H1 (cell line): ENCODE results near the gene SNX19. TPM values are rescaled to one million over a fixed set of nuclear protein-coding genes. Genes with fewer than 3 reads are reported as not detected.

Experiments used
- CTCF ChIA-PET: fragments of 300-600 bp; sonication (Branson Sonifier 250); formaldehyde crosslinking; loops from one replicate; lab custom pipeline; 2021; ENCODE audit not compliant: partially characterized antibody; lab: Charles Lee
- POLR2A ChIA-PET: fragments of 300-600 bp; sonication (Branson Sonifier 250); formaldehyde crosslinking; loops from one replicate; lab custom pipeline; 2021; ENCODE audit warnings: inconsistent platforms; ENCODE audit not compliant: partially characterized antibody; lab: Charles Lee
- DNase-seq, 2 experiments: peaks; one replicate each; pipeline versions ENCODE4 v3.0.0 to v3.0.0-alpha.2; 2010 to 2022; ENCODE audit warnings: low spot score in 2 of 2, low read depth in 1 of 2, mixed read lengths in 1 of 2
- FAIRE-seq: peaks from 2 replicates; lab custom pipeline; 2011; peaks lifted over from hg19 to GRCh38; lab: Jason Lieb, UNC
- H2AFZ ChIP-seq: 2 replicates; pipeline ENCODE4 v1.8.1; 2012; ENCODE audit warnings: low read length, inconsistent platforms
- H2AK5ac ChIP-seq: 2 replicates; pipeline ENCODE4 v1.6.1; 2013; ENCODE audit warnings: low read depth, low read length
- H2BK120ac ChIP-seq: replicated peaks from 2 replicates; pipeline ENCODE3; 2013; ENCODE audit warnings: low read depth, low read length, inconsistent platforms
- H2BK12ac ChIP-seq: 2 replicates; pipeline ENCODE4 v1.6.1; 2013; ENCODE audit warnings: low read depth, low read length
- H2BK15ac ChIP-seq: 2 replicates; pipeline ENCODE4 v1.6.1; 2013; ENCODE audit warnings: low read length
- H2BK20ac ChIP-seq: 2 replicates; pipeline ENCODE4 v1.6.1; 2013; ENCODE audit warnings: low read length
- H2BK5ac ChIP-seq: 2 replicates; pipeline ENCODE4 v1.6.1; 2013; ENCODE audit warnings: low read depth, low read length
- H3K14ac ChIP-seq: 2 replicates; pipeline ENCODE4 v1.6.1; 2013; ENCODE audit warnings: inconsistent platforms; ENCODE audit not compliant: insufficient read length
- H3K18ac ChIP-seq: 2 replicates; pipeline ENCODE4 v1.6.1; 2013; ENCODE audit warnings: low read length; ENCODE audit errors: extremely low read depth
- H3K23ac ChIP-seq: 2 replicates; pipeline ENCODE4 v1.6.1; 2013; ENCODE audit warnings: inconsistent platforms; ENCODE audit not compliant: insufficient read length
- H3K23me2 ChIP-seq: 2 replicates; pipeline ENCODE4 v1.6.1; 2013; ENCODE audit warnings: low read depth, low read length
- H3K27ac ChIP-seq: 2 replicates; pipeline ENCODE4 v1.6.1; 2011; ENCODE audit warnings: low read depth, low read length, inconsistent platforms
- H3K27me3 ChIP-seq, 4 experiments: replicated peaks in 1 of 4; 1 replicate in 1 of 4; 2 replicates in 3 of 4; pipeline versions ENCODE4 v1.6.1 to v1.8.1; 2011 to 2013; ENCODE audit warnings: low read length in 3 of 4, mild to moderate bottlenecking in 3 of 4, inconsistent platforms in 2 of 4, mixed read lengths in 2 of 4, moderate library complexity in 1 of 4; ENCODE audit not compliant: control insufficient read depth in 3 of 4, insufficient read depth in 3 of 4; ENCODE audit errors: extremely low read depth in 1 of 4
- H3K36me3 ChIP-seq, 4 experiments: 2 replicates each; pipeline versions ENCODE4 v1.6.1 to v1.8.1; 2011 to 2013; ENCODE audit warnings: mild to moderate bottlenecking in 4 of 4, low read length in 3 of 4, moderate library complexity in 2 of 4, control low read depth in 1 of 4, inconsistent platforms in 1 of 4; ENCODE audit not compliant: insufficient read depth in 4 of 4, control insufficient read depth in 2 of 4
- H3K4ac ChIP-seq: replicated peaks from 2 replicates; pipeline ENCODE3; 2013; ENCODE audit warnings: low read length, low read depth, mixed read lengths, inconsistent platforms; ENCODE audit not compliant: insufficient read length
- H3K4me1 ChIP-seq, 4 experiments: replicated peaks in 1 of 4; 1 replicate in 1 of 4; 2 replicates in 3 of 4; pipeline versions ENCODE4 v1.6.1 to v1.8.1; 2011 to 2013; ENCODE audit warnings: low read length in 3 of 4, inconsistent platforms in 2 of 4, mixed read lengths in 1 of 4; ENCODE audit not compliant: insufficient read depth in 4 of 4, control insufficient read depth in 3 of 4
- H3K4me2 ChIP-seq, 2 experiments: 2 replicates each; pipeline versions ENCODE4 v1.6.1 to v1.8.1; 2011 to 2013; ENCODE audit warnings: low read depth in 2 of 2, low read length in 2 of 2, control low read depth in 1 of 2, inconsistent platforms in 1 of 2, mild to moderate bottlenecking in 1 of 2; ENCODE audit not compliant: insufficient read depth in 1 of 2
- H3K4me3 ChIP-seq, 4 experiments: fragments of 200-600, 300-600 bp in 1 of 4; sonication (generic), shearing (Covaris generic), sonication (Bioruptor Twin) in 1 of 4; 2 replicates each; pipeline versions ENCODE4 v1.5.1 to v1.8.1; 2011 to 2016; ENCODE audit warnings: low read length in 4 of 4, low read depth in 3 of 4, control low read depth in 2 of 4, inconsistent platforms in 2 of 4, mild to moderate bottlenecking in 2 of 4, mixed read lengths in 1 of 4, moderate library complexity in 1 of 4; ENCODE audit not compliant: insufficient read depth in 2 of 4; ENCODE audit errors: extremely low read depth in 1 of 4
- H3K56ac ChIP-seq: replicated peaks from 2 replicates; pipeline ENCODE3; 2013; ENCODE audit warnings: low read depth, mild to moderate bottlenecking, mixed read lengths, low read length, inconsistent platforms; ENCODE audit not compliant: insufficient read length
- H3K79me1 ChIP-seq: 2 replicates; pipeline ENCODE4 v1.6.1; 2013; ENCODE audit warnings: low read depth, low read length, control low read depth
- H3K79me2 ChIP-seq, 2 experiments: 2 replicates each; pipeline versions ENCODE4 v1.6.1 to v1.8.1; 2012 to 2013; ENCODE audit warnings: low read length in 2 of 2, mild to moderate bottlenecking in 2 of 2, inconsistent platforms in 1 of 2; ENCODE audit not compliant: insufficient read depth in 2 of 2, control insufficient read depth in 1 of 2
- H3K9ac ChIP-seq, 4 experiments: replicated peaks in 1 of 4; 1 replicate in 1 of 4; 2 replicates in 3 of 4; pipeline versions ENCODE4 v1.6.1 to v1.8.1; 2011 to 2013; ENCODE audit warnings: low read depth in 3 of 4, low read length in 3 of 4, control low read depth in 2 of 4, mild to moderate bottlenecking in 2 of 4, moderate library complexity in 2 of 4, inconsistent platforms in 1 of 4; ENCODE audit errors: extremely low read depth in 1 of 4
- H3K9me3 ChIP-seq, 2 experiments: 2 replicates each; pipeline versions ENCODE4 v1.6.1 to v1.8.1; 2012 to 2013; ENCODE audit warnings: mild to moderate bottlenecking in 2 of 2, moderate library complexity in 2 of 2, control low read depth in 1 of 2, inconsistent platforms in 1 of 2, low read depth in 1 of 2, low read length in 1 of 2, mixed read lengths in 1 of 2; ENCODE audit not compliant: insufficient read depth in 2 of 2
- H4K20me1 ChIP-seq, 2 experiments: replicated peaks in 1 of 2; 2 replicates each; pipeline versions ENCODE3 to v1.8.1; 2011 to 2013; ENCODE audit warnings: inconsistent platforms in 2 of 2, low read length in 2 of 2, mild to moderate bottlenecking in 1 of 2; ENCODE audit not compliant: insufficient read depth in 2 of 2, control insufficient read depth in 1 of 2
- H4K5ac ChIP-seq: 2 replicates; pipeline ENCODE4 v1.6.1; 2013; ENCODE audit warnings: low read length, low read depth, mixed read lengths, inconsistent platforms; ENCODE audit not compliant: insufficient read length
- H4K8ac ChIP-seq: 2 replicates; pipeline ENCODE4 v1.8.0; 2013; ENCODE audit warnings: mild to moderate bottlenecking, moderate library complexity, low read length, inconsistent platforms; ENCODE audit not compliant: insufficient read depth; ENCODE audit errors: extremely low read depth
- H4K91ac ChIP-seq: replicated peaks from 2 replicates; pipeline ENCODE3; 2013; ENCODE audit warnings: low read length, mixed read lengths, inconsistent platforms; ENCODE audit not compliant: insufficient read length
- MAFK ChIP-seq: IDR thresholded peaks from 2 replicates; pipeline ENCODE4 v1.6.1; 2012; ENCODE audit warnings: low read depth, mild to moderate bottlenecking, improper control_type of control experiment, low read length
- NANOG ChIP-seq: IDR thresholded peaks from 2 replicates; pipeline ENCODE4 v1.6.1; 2011; ENCODE audit warnings: low read length, low read depth, mild to moderate bottlenecking, inconsistent platforms; ENCODE audit not compliant: insufficient read depth, poor library complexity, severe bottlenecking
- TBP ChIP-seq: IDR thresholded peaks from 2 replicates; pipeline ENCODE4 v1.6.1; 2011; ENCODE audit warnings: low read depth, low read length, improper control_type of control experiment
- ZNF274 ChIP-seq: IDR thresholded peaks from 2 replicates; pipeline ENCODE4 v1.7.0; 2012; ENCODE audit warnings: low read length, borderline replicate concordance; ENCODE audit errors: extremely low read depth
- WGBS, 2 experiments: shearing (Covaris generic) in 1 of 2; methylation state at CpG; one replicate each; pipeline versions ENCODE4 v1.1.6 to v1.1.7; 2013 to 2015; ENCODE audit warnings: low lambda C conversion rate in 2 of 2, mixed read lengths in 2 of 2, inconsistent platforms in 1 of 2, low coverage in 1 of 2, missing lambda C conversion rate in 1 of 2; ENCODE audit not compliant: insufficient replicate concordance in 2 of 2, insufficient coverage in 1 of 2, insufficient read length in 1 of 2; ENCODE audit errors: extremely low coverage in 1 of 2, missing lambda C conversion rate in 1 of 2; 5-methylcytosine and 5-hydroxymethylcytosine counted together
- polyA plus RNA-seq, 7 experiments: library from polyadenylated mRNA; depleted of rRNA in 3 of 7; stranded (reverse) in 5 of 7; unstranded in 2 of 7; fragments of >200 nt in 5 of 7; fragments of 200-250 nt in 2 of 7; gene quantifications; 1 replicate in 5 of 7; 2 replicates in 1 of 7; 4 replicates in 1 of 7; pipeline versions ENCODE4 v1.2.1 to v1.2.3, GENCODE V29; 2011 to 2013; ENCODE audit warnings: missing spikeins in 2 of 7, mixed read lengths in 2 of 7
- total RNA-seq: library from RNA; stranded (reverse); fragmentation: NEBNext Ultra II Directional; extraction: Animal tissue kit (Norgen Biotek cat#: 25700); gene quantifications from 2 replicates; pipeline ENCODE4 v1.2.1, GENCODE V29; 2021

SNX19 gene
- total and polyA plus RNA-seq, 2 of the 8 experiments (the other 6 are each of a cell fraction or from before 2014, with no cell fraction given): 15.0 to 25.2 TPM

DNA sequence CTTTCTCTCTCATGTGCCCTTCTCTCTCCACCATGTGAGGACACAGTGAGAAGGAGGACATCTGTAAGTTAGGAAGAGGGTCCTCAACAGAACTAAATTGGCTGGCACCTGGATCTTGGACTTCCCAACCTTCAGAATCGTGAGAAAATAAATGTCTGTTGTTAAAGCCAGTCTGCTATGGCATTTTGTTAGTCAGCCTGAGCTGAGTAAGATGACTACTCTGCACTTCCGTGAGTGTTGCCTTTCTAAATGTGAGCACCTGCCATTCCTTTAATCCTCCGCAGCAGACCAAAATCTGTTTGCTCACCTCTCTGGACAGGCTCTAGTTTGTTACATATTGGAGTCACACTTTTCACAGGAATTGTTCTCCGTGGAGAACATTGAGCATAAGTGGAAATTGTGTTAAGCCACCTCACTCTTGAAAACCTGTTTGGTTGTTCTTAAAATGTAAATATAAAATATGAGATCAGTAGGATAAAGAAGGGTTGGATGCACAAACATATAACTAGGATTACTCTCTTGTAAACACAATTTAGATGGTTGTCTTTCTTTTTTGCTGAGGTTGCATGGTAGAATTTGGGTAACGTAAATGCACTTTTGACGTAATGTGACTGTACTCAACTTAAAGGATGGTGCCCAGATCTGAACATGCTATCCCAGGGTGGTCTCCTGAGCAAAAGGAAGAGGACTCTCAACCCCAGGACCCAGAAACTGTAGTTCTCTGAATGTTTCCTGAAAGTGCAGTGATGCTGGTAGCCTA, 65.9 kb downstream of the SNX19 start:
- Histone ChIP-seq H3K27me3 (peaks cover 0 to 1% (median 0%) of the 10 kb centered on the region in 4 experiments; a peak in 2 of 7 replicates), H4K5ac (no peak overlapping the region), H3K9ac (no peak overlapping the region), H3K9me3 (no peaks in the 10 kb centered on the region), H3K56ac (no peak overlapping the region), H2AK5ac (no peak overlapping the region), H2BK20ac (no peak overlapping the region), H3K23ac (no peak overlapping the region), H3K14ac (no peak overlapping the region), H3K4me2 (no peak overlapping the region), H2BK5ac (no peak overlapping the region), H3K27ac (no peak overlapping the region), H3K4me3 (no peak overlapping the region), H3K18ac (no peak overlapping the region), H4K91ac (no peak overlapping the region), H3K79me1 (no peaks in the 10 kb centered on the region; the same call in 1 of the 2 replicates), H3K23me2 (no peaks in the 10 kb centered on the region), H3K4ac (no peak overlapping the region), H2BK12ac (no peak overlapping the region), H4K8ac (no peak overlapping the region), H2BK15ac (no peak overlapping the region), H4K20me1 (no peaks in the 10 kb centered on the region), H3K36me3 (no peaks in the 10 kb centered on the region), H2BK120ac (no peak overlapping the region), H3K79me2 (no peaks in the 10 kb centered on the region), H2AFZ (no peak overlapping the region), H3K4me1 (no peaks in the 10 kb centered on the region)
- WGBS, 2 experiments: 92% methylated on average over 6 of the region's 6 CpGs; no CpG with 5 or more reads in 1 of the 2 experiments
- DNase-seq (no peak), FAIRE-seq (no peak)
- 0 out of 2 replicates have a peak, but pooled peaks have one; percentile 7 for TF ChIP-seq MAFK
- TF ChIP-seq ZNF274: no peak
- TF ChIP-seq NANOG: no peak
- no peak for TF ChIP-seq TBP
- POLR2A ChIA-PET: no interaction called here
- CTCF ChIA-PET: interaction anchor here (0.7 to 3.3 kb wide), 3 partner anchors 12 to 415 kb away, joined by 3 to 13 read pairs (median 13); no protein-coding TSS in a partner anchor
